Measurements from ENCODE around the gene LIPA.

The LIPA gene

GRCh38 chr10:89238956-89239644 lies 12.5 kb downstream of the LIPA start:
- no peak for DNase-seq

GRCh38 chr10:89237849-89238248 lies 13.7 kb downstream of the LIPA start:
- no peak for DNase-seq

GRCh38 chr10:89236226-89236797 lies 15.3 kb downstream of the LIPA start:
- no peak for DNase-seq

DNA sequence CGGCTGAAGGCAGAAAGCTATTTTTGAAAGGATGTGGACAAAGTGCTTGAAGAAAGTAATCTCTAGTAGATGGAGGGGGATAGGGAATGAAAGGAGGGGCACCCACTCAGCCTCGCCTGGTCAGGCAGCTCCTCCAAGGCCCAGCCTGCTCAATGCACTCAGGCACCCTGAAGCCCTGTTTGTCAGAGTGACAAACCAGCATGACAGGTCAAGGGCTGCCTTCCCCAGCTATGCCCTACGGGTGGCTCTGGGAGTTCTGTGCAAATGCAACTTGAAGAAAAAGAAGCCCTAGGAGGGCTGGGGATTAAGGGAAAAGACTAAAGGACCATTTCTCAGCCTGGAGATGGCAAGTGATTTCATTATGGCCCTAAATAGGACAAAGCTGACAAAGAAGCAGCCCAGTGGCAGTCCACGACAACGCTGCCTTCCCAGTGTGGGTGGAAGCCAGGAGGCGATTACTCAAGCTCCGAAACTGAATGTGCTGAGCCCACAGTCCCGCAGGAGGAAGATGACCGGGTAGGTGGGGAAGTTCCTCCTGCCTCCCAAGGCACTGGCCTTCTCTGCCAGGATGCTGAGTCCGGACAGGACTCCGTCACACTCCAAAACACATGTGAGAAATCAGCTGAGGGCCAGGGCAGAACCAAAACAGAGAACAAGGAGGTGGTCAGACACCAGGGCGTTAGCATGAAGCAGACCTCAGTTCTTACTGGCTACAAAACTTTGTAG lies 16.3 kb downstream of the LIPA start:
- DNase-seq: no peak

DNA sequence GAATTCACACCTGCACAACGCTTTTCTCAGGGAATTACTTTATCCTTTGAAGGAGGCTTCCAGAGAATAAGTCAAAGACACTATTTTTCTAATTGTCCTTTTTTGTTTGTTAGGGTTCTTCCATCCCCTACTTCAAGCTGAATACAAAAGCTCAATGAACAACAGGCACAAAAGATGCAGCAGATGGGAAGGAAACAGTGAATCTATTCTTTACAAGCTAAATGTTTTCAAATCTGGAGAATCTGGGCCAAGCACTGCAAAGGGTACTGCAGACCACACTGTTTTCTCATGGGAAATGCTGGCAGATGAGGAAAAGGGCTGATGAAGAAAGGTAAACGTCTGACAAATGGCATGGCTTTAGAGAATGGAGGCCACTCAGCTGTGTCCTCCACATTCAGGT lies 18.5 kb downstream of the LIPA start:
- no peak for DNase-seq

GRCh38 chr10:89228962-89229361 lies 22.6 kb downstream of the LIPA start:
- DNase-seq: no peak

DNA sequence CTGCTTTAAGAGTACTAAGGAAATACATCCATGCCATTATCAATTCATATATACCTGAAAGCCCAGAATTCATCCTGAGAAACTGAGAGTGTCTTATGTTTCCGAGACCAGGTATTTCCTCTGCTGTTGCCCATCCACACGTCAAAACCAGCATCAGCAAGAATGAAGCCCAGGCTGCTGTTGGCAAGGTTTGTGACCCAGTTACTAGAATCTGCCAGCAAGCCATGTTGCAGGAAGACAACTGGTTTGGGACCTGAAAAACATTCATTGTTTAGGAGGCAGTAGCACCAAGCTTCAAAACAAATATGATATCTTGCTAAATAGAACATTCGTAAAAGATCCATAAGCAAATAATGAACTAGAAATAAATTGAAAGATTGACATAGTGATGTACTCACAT lies 23.4 kb downstream of the LIPA start:
- no peak for DNase-seq

- DNase-seq: no peak
These were observed 24.7 kb downstream of the LIPA start for GRCh38 chr10:89226891-89227290.

DNA sequence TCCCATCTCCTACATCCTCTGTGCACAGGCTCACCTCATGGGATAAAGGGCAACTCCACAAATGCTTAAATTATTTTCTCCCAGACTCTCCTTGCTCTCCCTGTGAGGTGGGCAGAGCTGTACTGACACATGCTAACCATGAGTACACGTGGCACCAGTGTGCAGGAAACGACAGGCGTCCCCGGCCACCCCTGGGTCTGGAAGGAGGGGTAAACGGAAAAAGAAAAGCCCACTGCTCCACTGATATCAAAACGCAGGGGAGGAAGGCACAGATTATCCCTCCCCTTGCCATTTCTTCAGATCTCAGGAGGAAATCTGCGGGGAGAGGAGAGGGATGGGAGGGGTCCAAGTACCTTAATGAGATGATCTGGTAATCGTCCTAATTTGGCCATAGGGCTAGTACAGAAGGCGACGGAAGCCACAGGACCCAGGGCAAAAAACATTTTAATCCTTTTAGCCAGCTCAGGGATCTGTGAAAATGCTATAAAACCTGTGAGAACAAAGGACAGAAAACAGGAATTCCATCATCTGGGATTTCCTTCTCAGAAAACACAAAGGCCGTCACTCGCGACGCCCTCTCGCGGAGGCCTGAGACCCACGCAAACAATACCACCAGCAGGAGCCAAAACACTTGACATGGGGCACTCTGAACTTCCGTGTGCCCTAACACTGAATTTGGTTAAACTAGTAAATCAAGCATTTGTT lies 26.7 kb downstream of the LIPA start:
- DNase-seq: peak; percentile 35

- no peak for DNase-seq
These were observed 29.7 kb downstream of the LIPA start for GRCh38 chr10:89221919-89222318.

DNA sequence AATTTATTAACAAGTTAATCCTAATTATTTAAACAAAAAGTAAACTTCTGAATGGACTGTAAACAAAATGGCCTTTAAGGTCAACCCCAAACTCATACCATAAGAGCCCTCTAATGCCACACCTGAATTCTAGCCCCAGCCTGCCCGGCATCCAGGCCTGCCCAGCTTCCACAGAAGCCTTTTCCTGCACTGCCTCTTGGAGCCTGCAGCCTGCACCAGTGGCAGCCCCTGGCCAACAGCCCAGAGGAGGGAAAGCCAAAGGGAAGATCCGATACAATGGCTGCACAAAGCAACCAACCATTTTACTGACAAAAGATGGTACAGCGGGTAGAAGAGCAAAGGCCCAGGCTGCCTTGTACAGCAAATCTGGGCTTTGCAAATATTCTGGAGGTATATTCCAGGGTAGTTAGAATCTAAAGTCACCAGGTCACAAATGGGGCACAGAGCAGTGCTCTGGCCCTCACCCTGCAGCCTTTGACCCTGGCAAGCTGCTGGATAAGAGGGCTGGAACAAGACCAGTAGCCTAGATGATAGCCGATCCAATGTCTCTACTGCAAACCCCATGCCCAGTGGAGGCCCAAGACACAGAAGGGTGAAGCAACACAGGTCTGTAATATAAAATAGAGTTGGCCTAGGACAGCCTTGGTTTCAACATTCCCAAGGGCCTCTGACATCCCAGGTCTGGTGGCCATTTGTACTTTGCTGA lies 31.9 kb downstream of the LIPA start:
- no peak for DNase-seq

DNA sequence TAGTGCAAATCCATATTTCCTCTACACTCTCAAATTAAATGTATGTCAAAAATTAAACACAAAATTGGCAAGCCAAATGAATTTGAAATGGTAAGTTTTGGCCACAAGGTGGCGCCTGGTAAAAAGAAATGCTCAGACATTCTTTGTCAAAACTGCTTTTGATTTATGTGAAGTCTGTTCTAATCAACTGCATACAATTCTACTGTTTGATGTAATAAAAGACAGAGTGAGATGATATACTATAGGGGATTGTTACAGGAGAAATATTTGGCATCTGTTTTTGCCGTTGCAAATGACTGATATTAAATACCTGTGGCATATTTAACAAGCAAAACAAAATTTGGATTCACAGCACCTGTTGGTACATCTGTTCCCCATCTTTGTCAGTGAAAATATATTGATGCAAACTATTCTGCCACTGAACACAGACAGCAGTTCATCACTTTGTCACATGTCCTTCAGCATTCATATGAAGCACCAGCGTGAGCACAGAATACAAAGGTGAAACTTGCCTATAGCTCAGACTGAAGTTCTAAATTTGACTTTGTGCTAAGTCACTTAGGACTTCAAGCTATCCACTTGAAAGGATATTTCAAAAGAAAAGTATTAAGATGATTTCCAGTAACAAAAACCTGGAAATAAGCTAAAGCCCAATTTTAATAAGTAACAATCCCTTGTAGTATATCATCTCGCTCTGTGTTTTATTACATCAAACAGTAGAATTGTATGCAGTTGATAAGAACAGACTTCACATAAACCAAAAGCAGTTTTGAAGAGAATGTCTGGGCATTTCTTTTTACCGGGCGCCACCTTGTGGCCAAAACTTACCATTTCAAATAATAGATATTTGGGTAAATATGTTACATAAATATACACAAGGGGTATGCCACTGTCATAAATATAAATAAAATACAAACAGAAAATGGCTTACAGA lies 34.3 kb downstream of the LIPA start:
- DNase-seq: peak; percentile 73

DNA sequence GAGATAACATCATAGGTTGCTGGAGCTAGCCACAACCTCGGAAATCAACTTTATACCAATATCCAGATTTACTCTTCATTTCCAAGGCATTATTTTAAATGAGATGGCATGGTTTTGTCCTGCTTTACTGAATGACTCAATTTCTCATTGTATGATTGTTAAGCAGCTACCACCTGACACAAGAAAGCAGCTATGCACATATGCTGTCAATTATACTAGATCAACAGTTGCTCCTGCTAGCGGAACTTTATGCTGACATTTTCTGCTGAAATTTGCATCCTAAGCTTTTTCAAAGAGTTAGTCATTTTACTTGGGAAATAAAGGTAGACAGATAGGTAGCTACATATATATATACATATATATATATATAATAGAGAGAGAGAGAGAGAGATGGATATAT lies 35.5 kb downstream of the LIPA start:
- DNase-seq: no peak

DNA sequence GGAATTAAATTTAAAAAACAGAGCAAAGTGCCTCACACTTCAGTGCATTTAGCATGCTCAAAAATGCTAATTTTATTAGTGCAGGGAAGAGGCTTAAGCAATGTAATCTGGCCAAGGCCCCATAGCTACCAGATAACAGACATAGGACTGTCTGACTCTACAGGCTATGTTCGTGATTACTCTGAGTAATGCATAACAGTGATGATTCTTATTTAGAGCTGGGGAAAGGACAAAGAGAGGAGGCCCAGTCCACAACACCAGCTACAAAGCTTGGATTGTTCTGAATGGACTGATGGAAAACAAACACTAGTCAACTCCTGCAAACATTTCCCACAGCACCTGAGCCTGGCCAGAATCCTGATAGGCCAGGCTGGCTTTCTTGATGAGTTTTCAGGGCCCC lies 36.1 kb downstream of the LIPA start:
- no peak for DNase-seq

DNA sequence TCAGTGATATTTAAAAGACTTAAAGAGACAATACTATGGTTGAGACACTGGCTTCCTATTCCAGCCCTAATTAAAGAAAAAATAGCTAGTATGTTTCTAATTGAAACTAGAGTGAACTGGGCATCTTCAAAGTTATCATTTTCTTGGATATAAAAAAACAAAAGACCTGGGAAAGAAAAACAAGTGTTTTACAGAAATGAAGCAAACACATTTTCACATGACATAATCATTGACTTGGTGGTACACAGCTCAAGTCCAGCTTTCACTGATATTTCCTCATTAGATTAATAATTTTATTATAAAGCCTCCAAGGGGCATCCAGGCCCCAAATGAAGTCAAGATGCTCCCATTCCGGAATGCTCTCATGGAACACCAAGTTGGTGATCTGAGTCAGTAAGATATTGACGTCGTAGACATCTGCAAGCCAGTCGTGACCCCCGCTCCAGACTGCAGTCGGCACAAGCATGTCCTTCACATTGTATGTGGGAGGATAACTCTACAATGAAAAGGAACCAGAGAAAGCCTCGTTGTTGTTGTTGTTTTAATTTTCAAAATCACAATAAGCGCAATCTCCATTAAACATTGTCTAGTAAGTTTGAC lies 36.9 kb downstream of the LIPA start:
- DNase-seq: no peak

DNA sequence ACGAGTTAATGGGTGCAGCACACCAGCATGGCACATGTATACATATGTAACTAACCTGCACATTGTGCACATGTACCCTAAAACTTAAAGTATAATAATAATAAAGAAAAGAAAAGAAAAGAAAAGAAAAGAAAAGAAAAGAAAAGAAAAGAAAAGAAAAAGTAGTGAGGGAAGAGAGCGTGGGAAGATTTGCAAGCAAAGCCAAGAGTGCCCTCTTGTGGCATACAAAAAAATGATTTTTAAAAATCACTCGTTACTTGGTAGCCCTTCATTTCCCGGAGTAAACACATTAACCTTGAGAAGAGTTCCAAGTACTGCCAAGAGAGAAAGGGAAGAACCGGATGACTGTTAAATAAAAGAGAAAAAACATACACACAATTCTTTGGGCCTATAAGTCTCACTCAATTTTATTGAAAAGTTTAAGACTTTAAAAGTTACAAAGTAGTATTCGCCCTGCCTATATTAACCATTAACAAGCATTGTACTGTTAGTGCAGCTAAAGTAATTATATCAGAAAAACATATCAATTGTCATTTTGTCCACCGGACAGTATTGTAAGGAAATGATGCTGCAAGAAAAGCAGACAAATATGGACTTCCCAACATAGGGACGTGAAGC lies 38.3 kb downstream of the LIPA start:
- no peak for DNase-seq

GRCh38 chr10:89210794-89211425 lies 40.7 kb downstream of the LIPA start:
- no peak for DNase-seq

DNA sequence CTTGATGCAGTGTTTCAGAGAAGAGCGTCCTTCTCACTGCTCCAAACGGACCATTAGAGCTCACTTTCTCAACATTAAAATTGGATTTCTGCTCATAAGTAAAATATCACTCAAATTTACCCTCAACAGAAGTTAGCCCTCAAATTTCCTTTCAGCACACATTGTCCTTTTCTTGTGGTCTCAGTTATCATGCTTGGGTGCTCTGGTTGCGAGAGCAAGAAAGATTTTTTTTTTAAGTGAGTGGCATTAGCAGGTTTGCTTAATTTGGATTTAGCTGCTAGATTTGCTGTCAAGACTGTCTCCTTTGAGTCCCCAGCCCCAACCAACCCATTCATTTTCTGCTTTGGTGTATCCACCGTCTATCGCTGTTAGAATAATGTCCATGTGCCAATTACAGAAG lies 41.9 kb downstream of the LIPA start:
- DNase-seq: no peak

DNA sequence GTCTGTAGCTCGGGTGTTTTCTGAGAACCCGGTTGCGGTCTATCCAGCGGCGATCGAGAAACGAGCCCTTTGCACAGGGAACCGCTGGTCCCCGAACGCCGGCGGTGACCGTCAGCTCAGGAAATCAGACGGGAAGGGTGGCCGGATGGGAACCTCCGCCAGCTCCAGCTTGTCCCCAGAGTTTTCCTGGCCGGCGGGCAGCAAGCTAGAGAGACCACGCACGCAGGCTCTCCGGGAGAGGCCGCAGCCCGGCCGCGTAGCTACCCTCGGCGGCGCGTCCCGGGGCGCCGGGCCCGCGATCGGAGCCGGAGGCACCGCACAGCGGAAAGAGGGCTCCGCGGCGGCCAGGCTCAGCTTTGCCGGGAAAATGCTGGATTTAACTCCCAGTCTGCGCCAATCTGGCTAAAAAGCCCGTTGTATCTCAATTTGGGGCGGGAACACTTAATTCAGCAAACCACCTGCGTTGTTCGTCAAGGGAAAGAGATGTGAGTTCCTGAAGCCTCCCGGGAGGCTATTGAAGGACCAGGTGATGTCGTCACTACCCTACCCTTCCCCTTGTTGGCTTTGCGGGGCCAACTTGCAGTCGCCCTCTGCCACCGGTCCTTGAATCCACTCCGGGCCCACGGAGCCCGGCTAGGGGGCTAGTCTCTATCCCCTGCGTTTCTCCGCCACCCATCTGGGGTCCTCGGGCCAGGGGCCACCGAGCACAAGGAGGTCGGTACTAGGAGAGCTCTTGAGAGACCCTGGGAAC lies 43.6 kb downstream of the LIPA start:
- peak; percentile 16 for DNase-seq
